Measurements from ENCODE around the gene ADAMTS15. TPM values are rescaled to one million over a fixed set of nuclear protein-coding genes. Genes with fewer than 3 reads are reported as not detected.

ADAMTS15 gene
- total RNA-seq, 1 donor from 2014 or later, result 2.4 TPM

- DNase-seq (ENCODE audit: low spot score in 2 of 2) (no peak), FAIRE-seq (no peak)
These were observed 7.8 kb downstream of the ADAMTS15 start for GRCh38 chr11:130456286-130456685.

DNA sequence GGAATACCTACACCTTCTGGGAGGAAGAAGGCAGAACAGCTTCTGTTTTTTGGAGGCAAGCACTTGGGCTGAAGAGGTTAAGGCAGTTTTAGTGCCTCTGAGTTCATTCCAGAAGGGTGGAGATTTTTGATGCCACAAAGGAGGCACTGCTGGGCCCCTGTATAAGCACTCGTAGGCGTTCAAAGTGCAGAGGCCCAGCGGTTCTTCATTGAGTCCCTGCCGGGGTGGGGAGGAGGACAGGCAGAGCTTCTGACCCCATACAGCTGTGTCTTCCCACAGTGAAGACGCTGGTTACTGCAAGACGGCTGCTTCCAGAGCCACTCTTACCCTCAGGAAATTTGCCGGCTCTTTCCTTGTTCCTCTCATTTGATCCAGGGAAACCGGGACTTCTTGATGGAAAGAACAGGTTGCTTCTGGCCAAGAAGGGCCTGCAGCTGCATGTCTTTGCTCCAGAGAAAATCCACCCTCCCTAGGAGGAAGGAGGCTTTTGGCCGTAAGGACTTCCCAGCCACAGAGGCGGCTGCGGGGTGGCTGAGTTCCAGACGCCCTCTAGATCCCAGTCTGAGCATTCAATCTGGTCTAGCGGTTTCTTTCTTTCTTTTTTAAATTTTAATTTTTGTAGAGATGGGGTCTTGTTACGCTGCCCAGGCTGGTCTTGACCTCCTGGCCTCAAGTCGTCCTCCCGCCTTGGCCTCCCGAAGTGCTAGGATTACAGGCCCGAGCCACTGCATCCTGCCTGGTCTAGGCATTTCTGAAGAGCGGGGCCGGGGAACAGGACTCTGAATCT is 9.4 kb downstream of the ADAMTS15 start:
- FAIRE-seq, result no peak
- no peak for DNase-seq (ENCODE audit: low spot score in 2 of 2)

DNA sequence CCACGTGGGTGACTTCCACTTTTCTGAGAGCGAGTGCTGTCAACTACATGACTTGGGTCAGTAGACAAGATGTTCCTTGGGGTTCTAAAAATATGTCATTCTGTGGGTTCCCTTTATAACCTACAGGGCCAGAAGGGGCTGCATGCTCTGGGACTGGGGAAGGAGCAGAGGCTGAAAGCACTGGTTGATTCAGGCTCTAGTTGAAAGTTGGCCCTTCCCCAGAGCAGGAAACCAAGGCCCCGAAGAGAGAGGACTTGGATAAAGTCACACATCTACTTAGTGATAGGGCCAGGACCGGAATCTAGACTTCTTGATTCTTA is 9.9 kb downstream of the ADAMTS15 start:
- FAIRE-seq (no peak), DNase-seq (ENCODE audit: low spot score in 2 of 2) (no peak)

DNA sequence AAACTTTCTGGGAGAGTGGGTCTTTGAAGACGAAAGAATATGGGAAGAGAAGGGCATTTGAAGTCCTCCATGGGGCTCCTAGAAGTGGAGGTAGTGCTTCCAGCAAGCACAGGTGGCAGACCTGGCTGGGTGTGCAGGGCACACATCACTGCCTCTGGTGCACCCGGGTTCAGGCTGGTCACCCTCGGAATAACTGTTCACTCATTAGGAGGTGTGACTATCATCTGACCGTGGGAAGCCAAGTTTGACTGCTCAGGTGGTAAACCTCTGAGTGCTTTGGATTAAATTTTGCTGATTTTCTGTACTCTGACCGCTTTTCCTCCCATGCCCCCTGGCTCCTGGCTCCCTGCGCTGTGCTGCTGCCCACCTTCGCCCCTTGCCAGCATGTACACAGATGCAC is 11.1 kb downstream of the ADAMTS15 start:
- DNase-seq (ENCODE audit: low spot score in 2 of 2), result no peak
- FAIRE-seq, result no peak

DNA sequence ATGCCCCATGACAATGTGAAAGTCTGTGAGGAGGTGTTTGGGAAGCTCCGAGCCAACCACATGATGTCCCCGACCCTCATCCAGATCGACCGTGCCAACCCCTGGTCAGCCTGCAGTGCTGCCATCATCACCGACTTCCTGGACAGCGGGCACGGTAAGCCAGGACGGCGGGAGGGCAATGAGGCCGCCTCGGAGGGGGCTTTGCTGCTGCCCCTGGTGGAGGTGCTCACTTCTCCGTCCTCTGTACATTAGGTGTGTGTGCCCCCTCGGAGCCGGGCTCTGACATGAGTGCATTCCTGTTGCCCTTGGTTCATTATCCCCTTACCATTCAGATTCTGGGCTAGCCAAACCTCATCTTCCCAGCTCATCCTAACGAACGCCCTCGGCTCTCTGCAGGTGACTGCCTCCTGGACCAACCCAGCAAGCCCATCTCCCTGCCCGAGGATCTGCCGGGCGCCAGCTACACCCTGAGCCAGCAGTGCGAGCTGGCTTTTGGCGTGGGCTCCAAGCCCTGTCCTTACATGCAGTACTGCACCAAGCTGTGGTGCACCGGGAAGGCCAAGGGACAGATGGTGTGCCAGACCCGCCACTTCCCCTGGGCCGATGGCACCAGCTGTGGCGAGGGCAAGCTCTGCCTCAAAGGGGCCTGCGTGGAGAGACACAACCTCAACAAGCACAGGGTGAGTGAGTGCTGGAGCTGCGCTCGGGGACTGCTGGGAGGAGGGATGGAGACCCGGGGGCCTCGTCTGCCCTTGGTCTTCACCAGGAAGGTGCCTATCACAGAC is 13.8 kb downstream of the ADAMTS15 start:
- FAIRE-seq (no peak), DNase-seq (ENCODE audit: low spot score in 2 of 2) (no peak)

DNA sequence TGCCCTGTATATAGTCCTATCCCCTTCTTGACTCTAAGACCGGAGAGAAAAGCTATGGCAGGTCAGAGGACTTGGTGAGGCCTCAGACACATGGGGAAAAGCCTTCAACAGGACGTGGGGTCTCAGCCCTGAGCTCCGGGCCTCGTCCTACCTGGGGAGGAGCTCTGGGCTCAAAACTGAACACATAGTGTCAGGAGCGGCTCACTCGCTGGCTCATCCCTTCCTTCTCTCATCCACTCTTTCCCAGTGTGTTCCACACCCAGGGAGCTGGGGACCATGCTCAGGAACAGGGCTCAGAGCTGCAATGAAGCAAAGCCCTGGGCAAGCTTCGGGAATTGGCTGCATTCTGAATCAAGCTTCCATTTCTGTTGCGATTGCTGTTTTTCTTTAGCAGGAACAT is 14.5 kb downstream of the ADAMTS15 start:
- FAIRE-seq (no peak), DNase-seq (ENCODE audit: low spot score in 2 of 2) (no peak)

DNA sequence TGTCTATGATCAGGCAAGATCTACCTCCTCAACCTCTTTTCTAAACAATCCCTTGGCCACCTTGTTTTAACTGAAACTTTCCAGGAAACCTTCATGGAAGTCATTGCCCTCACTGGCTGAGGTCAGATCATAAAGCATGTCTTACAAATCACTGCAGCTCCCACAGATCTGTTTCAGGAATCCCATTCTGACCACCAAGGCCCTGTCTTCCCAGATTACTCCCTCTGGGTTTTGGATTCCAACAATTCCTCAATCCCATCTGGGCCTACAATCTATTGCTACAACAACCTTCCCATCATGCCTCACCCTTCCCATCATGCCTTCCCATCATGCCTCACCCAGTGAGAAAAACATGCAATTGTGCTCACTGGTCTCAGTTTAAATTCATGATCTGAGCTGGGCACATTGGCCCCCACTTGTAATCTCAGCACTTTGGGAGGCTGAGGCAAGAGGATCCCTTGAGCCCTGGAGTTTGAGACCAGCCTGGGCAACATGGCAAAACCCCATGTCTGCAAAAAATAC is 15.9 kb downstream of the ADAMTS15 start:
- DNase-seq (ENCODE audit: low spot score in 2 of 2), result no peak
- FAIRE-seq, result no peak

DNA sequence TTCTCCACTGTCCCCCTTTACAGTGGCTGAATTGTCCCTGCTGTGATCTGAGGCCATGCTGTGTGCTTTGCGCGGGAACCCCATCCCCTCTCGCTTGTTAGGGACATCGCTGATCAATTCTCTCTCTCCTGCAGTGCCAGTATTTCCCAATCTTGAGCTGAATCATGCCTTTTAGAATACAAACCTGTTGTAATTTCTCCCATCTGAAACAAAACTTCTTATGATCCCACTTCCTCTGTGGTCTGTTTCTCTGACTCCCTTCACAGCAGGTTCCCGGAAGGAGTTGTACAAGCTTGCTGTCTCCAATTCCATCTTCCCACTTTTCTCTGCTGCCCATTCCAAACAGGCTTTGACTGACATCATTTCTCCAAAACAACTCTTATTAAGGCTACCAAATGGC is 16.8 kb downstream of the ADAMTS15 start:
- FAIRE-seq, result no peak
- no peak for DNase-seq (ENCODE audit: low spot score in 2 of 2)

DNA sequence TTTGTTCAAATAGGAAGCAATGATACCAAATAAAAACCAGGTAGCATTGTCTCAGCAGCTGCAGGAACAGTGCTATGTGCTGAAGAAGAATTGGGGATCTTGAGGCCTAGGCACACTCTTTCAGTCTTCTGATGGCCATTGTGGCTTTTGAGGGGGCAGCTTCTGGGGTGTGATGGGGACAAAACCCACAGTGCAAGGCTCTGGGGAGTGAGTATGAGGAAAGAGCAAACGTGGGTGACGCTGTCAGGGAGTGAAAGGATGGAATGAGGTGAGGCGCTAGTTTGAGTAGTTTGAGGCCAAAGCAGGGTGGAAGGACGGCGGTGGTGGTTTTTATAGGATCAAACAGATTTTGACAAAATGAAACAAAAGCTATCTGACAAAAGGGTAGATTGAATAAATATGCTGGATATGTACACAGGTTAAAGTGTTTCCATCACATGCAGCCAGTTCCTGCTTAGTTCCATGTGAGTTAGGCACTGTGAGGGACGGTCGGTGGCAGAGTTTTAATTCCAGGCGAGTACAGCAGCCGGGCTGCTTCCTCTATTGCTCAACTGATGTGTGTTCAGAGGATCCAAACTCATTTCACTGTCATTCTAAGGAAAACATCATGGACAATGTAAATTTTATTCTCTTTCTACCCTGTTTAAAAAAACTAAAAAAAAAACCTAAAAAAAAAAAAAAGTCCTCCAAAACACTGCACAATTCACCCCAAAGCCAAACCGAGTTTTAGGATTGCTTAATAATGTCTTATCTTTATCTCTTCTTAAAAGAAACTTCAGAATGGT is 18.9 kb downstream of the ADAMTS15 start:
- DNase-seq (ENCODE audit: low spot score in 2 of 2) (no peak), FAIRE-seq (no peak)

GRCh38 chr11:130469181-130469580 is 20.7 kb downstream of the ADAMTS15 start:
- no peak for DNase-seq (ENCODE audit: low spot score in 2 of 2)
- no peak for FAIRE-seq

- no peak for DNase-seq (ENCODE audit: low spot score in 2 of 2)
- FAIRE-seq, result no peak
These were observed 22.6 kb downstream of the ADAMTS15 start for GRCh38 chr11:130470832-130471706.

GRCh38 chr11:130471731-130472433 is 23.4 kb downstream of the ADAMTS15 start:
- FAIRE-seq, result no peak

GRCh38 chr11:130472434-130472961 is 24.1 kb downstream of the ADAMTS15 start:
- DNase-seq (ENCODE audit: low spot score in 2 of 2) (no peak), FAIRE-seq (no peak)

More at GRCh38 chr11:130471731-130472433, 23.4 kb downstream of the ADAMTS15 start:
- DNase-seq (ENCODE audit: low spot score in 2 of 2), result no peak

DNA sequence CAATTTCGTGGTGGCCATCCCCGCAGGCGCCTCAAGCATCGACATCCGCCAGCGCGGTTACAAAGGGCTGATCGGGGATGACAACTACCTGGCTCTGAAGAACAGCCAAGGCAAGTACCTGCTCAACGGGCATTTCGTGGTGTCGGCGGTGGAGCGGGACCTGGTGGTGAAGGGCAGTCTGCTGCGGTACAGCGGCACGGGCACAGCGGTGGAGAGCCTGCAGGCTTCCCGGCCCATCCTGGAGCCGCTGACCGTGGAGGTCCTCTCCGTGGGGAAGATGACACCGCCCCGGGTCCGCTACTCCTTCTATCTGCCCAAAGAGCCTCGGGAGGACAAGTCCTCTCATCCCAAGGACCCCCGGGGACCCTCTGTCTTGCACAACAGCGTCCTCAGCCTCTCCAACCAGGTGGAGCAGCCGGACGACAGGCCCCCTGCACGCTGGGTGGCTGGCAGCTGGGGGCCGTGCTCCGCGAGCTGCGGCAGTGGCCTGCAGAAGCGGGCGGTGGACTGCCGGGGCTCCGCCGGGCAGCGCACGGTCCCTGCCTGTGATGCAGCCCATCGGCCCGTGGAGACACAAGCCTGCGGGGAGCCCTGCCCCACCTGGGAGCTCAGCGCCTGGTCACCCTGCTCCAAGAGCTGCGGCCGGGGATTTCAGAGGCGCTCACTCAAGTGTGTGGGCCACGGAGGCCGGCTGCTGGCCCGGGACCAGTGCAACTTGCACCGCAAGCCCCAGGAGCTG is 24.8 kb downstream of the ADAMTS15 start:
- no peak for FAIRE-seq
- no peak for DNase-seq (ENCODE audit: low spot score in 2 of 2)

GRCh38 chr11:130473795-130474377 is 25.4 kb downstream of the ADAMTS15 start:
- no peak for FAIRE-seq
- DNase-seq (ENCODE audit: low spot score in 2 of 2), result no peak

- DNase-seq (ENCODE audit: low spot score in 2 of 2) (no peak), FAIRE-seq (no peak)
These were observed 26.4 kb downstream of the ADAMTS15 start for GRCh38 chr11:130474637-130475400.

GRCh38 chr11:130475426-130476053 is 27.1 kb downstream of the ADAMTS15 start:
- DNase-seq (ENCODE audit: low spot score in 2 of 2) (no peak), FAIRE-seq (no peak)
